Astrocyte (in vitro differentiated cells and primary cell): ENCODE measurements around the gene FLT1. TPM values are rescaled to one million over a fixed set of nuclear protein-coding genes. Genes with fewer than 3 reads are reported as not detected.

Experiments used
- DNase-seq: peaks from one replicate; pipeline ENCODE4 v3.0.0-alpha.2; 2010; ENCODE audit warnings: low read depth
- FAIRE-seq: peaks from 2 replicates; lab custom pipeline; 2011; peaks lifted over from hg19 to GRCh38; lab: Jason Lieb, UNC
- H2AFZ ChIP-seq: 2 replicates; pipeline ENCODE4 v1.6.0; 2012; ENCODE audit warnings: low read depth, low read length, inconsistent platforms
- H3K27ac ChIP-seq: 2 replicates; pipeline ENCODE4 v1.5.1; 2011; ENCODE audit warnings: low read depth, low read length, inconsistent platforms
- H3K27me3 ChIP-seq: 2 replicates; pipeline ENCODE4 v1.6.0; 2011; ENCODE audit warnings: low read length, inconsistent platforms; ENCODE audit not compliant: insufficient read depth
- H3K36me3 ChIP-seq: 2 replicates; pipeline ENCODE4 v1.5.1; 2011; ENCODE audit warnings: low read length, inconsistent platforms; ENCODE audit not compliant: insufficient read depth
- H3K4me1 ChIP-seq: 2 replicates; pipeline ENCODE4 v1.5.1; 2011; ENCODE audit warnings: low read length, inconsistent platforms; ENCODE audit not compliant: insufficient read depth
- H3K4me2 ChIP-seq: 2 replicates; pipeline ENCODE4 v1.6.0; 2012; ENCODE audit warnings: low read length, inconsistent platforms
- H3K4me3 ChIP-seq: 2 replicates; pipeline ENCODE4 v1.5.1; 2011; ENCODE audit warnings: low read depth, mild to moderate bottlenecking, low read length, inconsistent platforms; ENCODE audit not compliant: insufficient read depth
- H3K79me2 ChIP-seq: 2 replicates; pipeline ENCODE4 v1.6.0; 2012; ENCODE audit warnings: mild to moderate bottlenecking, low read length, inconsistent platforms; ENCODE audit not compliant: insufficient read depth
- H3K9ac ChIP-seq: 2 replicates; pipeline ENCODE4 v1.6.0; 2012; ENCODE audit warnings: mild to moderate bottlenecking, low read length, inconsistent platforms
- H3K9me3 ChIP-seq: 2 replicates; pipeline ENCODE4 v1.5.1; 2012; ENCODE audit warnings: low read depth, mild to moderate bottlenecking, low read length, inconsistent platforms; ENCODE audit not compliant: insufficient read depth
- H4K20me1 ChIP-seq: 2 replicates; pipeline ENCODE4 v1.6.0; 2012; ENCODE audit warnings: low read length, inconsistent platforms; ENCODE audit not compliant: insufficient read depth
- H3K27ac Mint-ChIP-seq: one replicate; pipeline ENCODE4 v1.8.0; 2021; ENCODE audit warnings: mild to moderate bottlenecking, mixed read lengths; ENCODE audit not compliant: unreplicated experiment
- H3K27me3 Mint-ChIP-seq: one replicate; pipeline ENCODE4 v1.8.0; 2021; ENCODE audit warnings: low read depth, mixed read lengths; ENCODE audit not compliant: unreplicated experiment
- H3K36me3 Mint-ChIP-seq: one replicate; pipeline ENCODE4 v1.8.0; 2021; ENCODE audit warnings: low read depth, mixed read lengths; ENCODE audit not compliant: unreplicated experiment
- H3K4me1 Mint-ChIP-seq: one replicate; pipeline ENCODE4 v1.8.0; 2021; ENCODE audit warnings: low read depth, mixed read lengths; ENCODE audit not compliant: unreplicated experiment
- H3K4me3 Mint-ChIP-seq: one replicate; pipeline ENCODE4 v1.8.0; 2021; ENCODE audit warnings: mild to moderate bottlenecking, moderate library complexity, mixed read lengths; ENCODE audit not compliant: unreplicated experiment
- H3K9me3 Mint-ChIP-seq: one replicate; pipeline ENCODE4 v1.8.0; 2021; ENCODE audit warnings: mild to moderate bottlenecking, mixed read lengths; ENCODE audit not compliant: unreplicated experiment
- CTCF ChIP-seq: IDR thresholded peaks from 2 replicates; pipeline ENCODE4 v1.5.1; 2011; ENCODE audit warnings: low read depth, mild to moderate bottlenecking, inconsistent platforms, low read length, moderate library complexity; ENCODE audit not compliant: insufficient read depth
- EZH2 ChIP-seq: IDR thresholded peaks from 2 replicates; pipeline ENCODE4 v1.6.1; 2012; ENCODE audit warnings: mild to moderate bottlenecking, low read length, inconsistent platforms; ENCODE audit not compliant: insufficient read depth
- total RNA-seq: library from RNA; stranded (reverse); gene quantifications from 2 replicates; pipeline ENCODE4 v1.2.1, GENCODE V29; 2021

Gene FLT1
- total RNA-seq, 1 donor from 2014 or later, result 7.3 TPM

GRCh38 chr13:28297341-28297740 is 197.6 kb downstream of the FLT1 start:
- peaks cover 1% of the 10 kb centered on the region for H3K36me3 ChIP-seq
- no peaks in the 10 kb centered on the region for H3K27me3 ChIP-seq
- Mint-ChIP-seq H3K4me1 (peaks cover 6% of the 10 kb centered on the region), H3K36me3 (peaks cover 11% of the 10 kb centered on the region), H3K27me3 (no peaks in the 10 kb centered on the region), H3K4me3 (no peak overlapping the region), H3K9me3 (no peaks in the 10 kb centered on the region), H3K27ac (no peak overlapping the region)
- H3K4me2 ChIP-seq, result no peak overlapping the region
- no peaks in the 10 kb centered on the region for H3K4me1 ChIP-seq
- H2AFZ ChIP-seq, result no peak overlapping the region
- FAIRE-seq, result no peak
- TF ChIP-seq CTCF, result no peak
- TF ChIP-seq EZH2, result no peak
- no peak overlapping the region for H3K4me3 ChIP-seq
- H3K9me3 ChIP-seq, result no peaks in the 10 kb centered on the region
- DNase-seq, result no peak
- H3K27ac ChIP-seq, result no peak overlapping the region
- H3K79me2 ChIP-seq, result no peaks in the 10 kb centered on the region
- H3K9ac ChIP-seq, result no peak overlapping the region
- H4K20me1 ChIP-seq, result no peaks in the 10 kb centered on the region

GRCh38 chr13:28286263-28286662 is 208.7 kb downstream of the FLT1 start:
- Mint-ChIP-seq H3K4me3 (no peak overlapping the region), H3K4me1 (no peaks in the 10 kb centered on the region), H3K27ac (no peak overlapping the region), H3K9me3 (peaks cover 1% of the 10 kb centered on the region), H3K36me3 (peaks cover 2% of the 10 kb centered on the region), H3K27me3 (no peaks in the 10 kb centered on the region)
- H3K9ac ChIP-seq, result no peak overlapping the region
- no peaks in the 10 kb centered on the region for H3K79me2 ChIP-seq
- TF ChIP-seq CTCF (no peak), EZH2 (no peak)
- H3K27me3 ChIP-seq, result no peaks in the 10 kb centered on the region
- no peak overlapping the region for H3K27ac ChIP-seq
- H3K36me3 ChIP-seq, result peaks cover 20% of the 10 kb centered on the region
- FAIRE-seq, result no peak
- no peaks in the 10 kb centered on the region for H4K20me1 ChIP-seq
- no peaks in the 10 kb centered on the region for H3K4me1 ChIP-seq
- H3K4me2 ChIP-seq, result no peak overlapping the region
- no peak overlapping the region for H2AFZ ChIP-seq
- DNase-seq, result no peak
- H3K9me3 ChIP-seq, result no peaks in the 10 kb centered on the region
- H3K4me3 ChIP-seq, result no peak overlapping the region

- no peaks in the 10 kb centered on the region for H3K27me3 Mint-ChIP-seq
- Histone ChIP-seq H3K9ac (no peak overlapping the region), H3K9me3 (no peaks in the 10 kb centered on the region), H3K27me3 (no peaks in the 10 kb centered on the region), H4K20me1 (no peaks in the 10 kb centered on the region), H2AFZ (no peak overlapping the region), H3K27ac (no peak overlapping the region), H3K79me2 (no peaks in the 10 kb centered on the region), H3K36me3 (peaks cover 26% of the 10 kb centered on the region), H3K4me1 (no peaks in the 10 kb centered on the region), H3K4me3 (no peak overlapping the region), H3K4me2 (no peak overlapping the region)
- no peak overlapping the region for H3K4me3 Mint-ChIP-seq
- peaks cover 5% of the 10 kb centered on the region for H3K36me3 Mint-ChIP-seq
- TF ChIP-seq CTCF (no peak), EZH2 (no peak)
- DNase-seq (no peak), FAIRE-seq (no peak)
- H3K27ac Mint-ChIP-seq, result no peak overlapping the region
- H3K4me1 Mint-ChIP-seq, result no peaks in the 10 kb centered on the region
- peaks cover 1% of the 10 kb centered on the region for H3K9me3 Mint-ChIP-seq
These were observed 211.3 kb downstream of the FLT1 start for GRCh38 chr13:28283600-28283999.
